A549 (cell line): ENCODE results near the gene MADD. TPM values are rescaled to one million over a fixed set of nuclear protein-coding genes. Genes with fewer than 3 reads are reported as not detected.

Experiments used
- polyA plus RNA-seq, 4 experiments: library from polyadenylated mRNA; depleted of rRNA in 3 of 4; stranded (reverse); fragments of >200 nt; fragmentation: RNase III in 1 of 4; extraction: RNeasy Plus Mini Kit Qiagen cat#74134 plus additional on column Dnase treatment in 1 of 4; gene quantifications; 2 replicates in 3 of 4; 3 replicates in 1 of 4; pipeline ENCODE4 v1.2.3, GENCODE V29; 2011 to 2017

MADD gene
- polyA plus RNA-seq, 2 of the 4 experiments (the other 2 are of a cell fraction) = 16.7 to 25.2 TPM

Other genes with a start within 250 kb of the MADD start
- 28.3 and 29.5 TPM in 2 replicates for gene ARFGAP2, start 93.3 kb upstream of the MADD start, polyA plus RNA-seq (2011; rRNA removed)
- gene ARFGAP2, start 93.3 kb upstream of the MADD start, polyA plus RNA-seq (2017; fragmentation: RNase III; extraction: RNeasy Plus Mini Kit Qiagen cat#74134 plus additional on column Dnase treatment) = 34.0 to 38.0 TPM (median 35.2 TPM) in 3 replicates
- 15.8 and 16.5 TPM in 2 replicates for gene PACSIN3, start 83.7 kb upstream of the MADD start, polyA plus RNA-seq (2011; rRNA removed)
- 32.9 to 35.7 TPM (median 35.3 TPM) in 3 replicates for gene PACSIN3, start 83.7 kb upstream of the MADD start, polyA plus RNA-seq (2017; fragmentation: RNase III; extraction: RNeasy Plus Mini Kit Qiagen cat#74134 plus additional on column Dnase treatment)
- 96.2 and 103 TPM in 2 replicates for gene DDB2, start 55.2 kb upstream of the MADD start, polyA plus RNA-seq (2011; rRNA removed)
- gene DDB2, start 55.2 kb upstream of the MADD start, polyA plus RNA-seq (2017; fragmentation: RNase III; extraction: RNeasy Plus Mini Kit Qiagen cat#74134 plus additional on column Dnase treatment) = 95.4 to 106 TPM (median 96.9 TPM) in 3 replicates
- gene ACP2, start 21.3 kb upstream of the MADD start, polyA plus RNA-seq (2011; rRNA removed) = 13.6 and 17.7 TPM in 2 replicates
- gene ACP2, start 21.3 kb upstream of the MADD start, polyA plus RNA-seq (2017; fragmentation: RNase III; extraction: RNeasy Plus Mini Kit Qiagen cat#74134 plus additional on column Dnase treatment) = 17.5 to 19.8 TPM (median 19.7 TPM) in 3 replicates
- gene NR1H3, start 12.1 kb upstream of the MADD start, polyA plus RNA-seq (2011; rRNA removed) = 18.7 and 28.6 TPM in 2 replicates
- gene NR1H3, start 12.1 kb upstream of the MADD start, polyA plus RNA-seq (2017; fragmentation: RNase III; extraction: RNeasy Plus Mini Kit Qiagen cat#74134 plus additional on column Dnase treatment) = 10.6 to 18.4 TPM (median 14.5 TPM) in 3 replicates
- gene MYBPC3, start 82.6 kb downstream of the MADD start, polyA plus RNA-seq (2011; rRNA removed) = 0.06 and 0.07 TPM in 2 replicates
- gene MYBPC3, start 82.6 kb downstream of the MADD start, polyA plus RNA-seq (2017; fragmentation: RNase III; extraction: RNeasy Plus Mini Kit Qiagen cat#74134 plus additional on column Dnase treatment) = 0.04 to 0.07 TPM (median 0.05 TPM) in 3 replicates
- not detected in 2 replicates for gene SPI1, start 108.4 kb downstream of the MADD start, polyA plus RNA-seq (2011; rRNA removed)
- 0.07 to 0.21 TPM (median 0.14 TPM) in 3 replicates for gene SPI1, start 108.4 kb downstream of the MADD start, polyA plus RNA-seq (2017; fragmentation: RNase III; extraction: RNeasy Plus Mini Kit Qiagen cat#74134 plus additional on column Dnase treatment)
- gene SLC39A13, start 138.5 kb downstream of the MADD start, polyA plus RNA-seq (2011; rRNA removed) = 10.8 and 11.7 TPM in 2 replicates
- 29.7 to 35.4 TPM (median 35.2 TPM) in 3 replicates for gene SLC39A13, start 138.5 kb downstream of the MADD start, polyA plus RNA-seq (2017; fragmentation: RNase III; extraction: RNeasy Plus Mini Kit Qiagen cat#74134 plus additional on column Dnase treatment)
- 201 and 283 TPM in 2 replicates for gene PSMC3, start 156.3 kb downstream of the MADD start, polyA plus RNA-seq (2011; rRNA removed)
- 342 to 383 TPM (median 371 TPM) in 3 replicates for gene PSMC3, start 156.3 kb downstream of the MADD start, polyA plus RNA-seq (2017; fragmentation: RNase III; extraction: RNeasy Plus Mini Kit Qiagen cat#74134 plus additional on column Dnase treatment)
- 0.08 and 0.12 TPM in 2 replicates for gene RAPSN, start 179.0 kb downstream of the MADD start, polyA plus RNA-seq (2011; rRNA removed)
- 0.17 to 0.26 TPM (median 0.21 TPM) in 3 replicates for gene RAPSN, start 179.0 kb downstream of the MADD start, polyA plus RNA-seq (2017; fragmentation: RNase III; extraction: RNeasy Plus Mini Kit Qiagen cat#74134 plus additional on column Dnase treatment)